GM04503 (cell line): ENCODE measurements around the gene YBX2.
A peak's percentile ranks its signal among the peaks of the same experiment; 100 is the strongest.
"Not testable (repeated sequence)": the region's sequence is repeated elsewhere in the genome, so short reads cannot be mapped to it uniquely, and the experiment has no call there.

Experiments
- DNase-seq: peaks from one replicate; pipeline ENCODE4 v3.0.0-alpha.2; 2012; ENCODE audit warnings: low read depth

The YBX2 gene

GRCh38 chr17:7294614-7295153, at the start of gene YBX2:
Gene YBX2 (minus strand): TSS chr17:7294639. CDS start chr17:7294500, 139 bp downstream.
- no peak for DNase-seq

GRCh38 chr17:7343250-7343649, 48.8 kb upstream of the YBX2 start:
- no peak for DNase-seq

GRCh38 chr17:7341842-7342241, 47.4 kb upstream of the YBX2 start:
- DNase-seq, result no peak

GRCh38 chr17:7340179-7340578, 45.7 kb upstream of the YBX2 start:
- no peak for DNase-seq

- DNase-seq, result not testable (repeated sequence)
These were observed 43.2 kb upstream of the YBX2 start for GRCh38 chr17:7337600-7337999.

- no peak for DNase-seq
These were observed 42.1 kb upstream of the YBX2 start, which contains the start of gene ACAP1 for GRCh38 chr17:7336240-7337175. Gene ACAP1 (plus strand): TSS chr17:7336529. CDS start chr17:7336735, 206 bp downstream.

- not testable (repeated sequence) for DNase-seq
These were observed 41.3 kb upstream of the YBX2 start for GRCh38 chr17:7335765-7336164.

- no peak for DNase-seq
These were observed 40.6 kb upstream of the YBX2 start for GRCh38 chr17:7334938-7335538.

- DNase-seq, result not testable (repeated sequence)
These were observed 38.2 kb upstream of the YBX2 start for GRCh38 chr17:7332600-7333069.

- DNase-seq, result no peak
These were observed 37.7 kb upstream of the YBX2 start for GRCh38 chr17:7332111-7332510.

- no peak for DNase-seq
These were observed 36.2 kb upstream of the YBX2 start for GRCh38 chr17:7330638-7331015.

GRCh38 chr17:7329997-7330637, 35.7 kb upstream of the YBX2 start:
- DNase-seq, result no peak

GRCh38 chr17:7329374-7329996, 35.0 kb upstream of the YBX2 start:
- DNase-seq, result peak; percentile 95

GRCh38 chr17:7328840-7329373, 34.5 kb upstream of the YBX2 start, which contains the start of gene NEURL4:
Gene NEURL4 (minus strand): TSS chr17:7329335. CDS start chr17:7329312, 23 bp downstream.
- no peak for DNase-seq

- DNase-seq, result no peak
These were observed 33.6 kb upstream of the YBX2 start for GRCh38 chr17:7328009-7328408.

GRCh38 chr17:7327501-7327900, 33.1 kb upstream of the YBX2 start:
- no peak for DNase-seq

- no peak for DNase-seq
These were observed 32.6 kb upstream of the YBX2 start for GRCh38 chr17:7327056-7327455.

GRCh38 chr17:7326186-7326585, 31.7 kb upstream of the YBX2 start:
- no peak for DNase-seq

- DNase-seq, result no peak
These were observed 30.6 kb upstream of the YBX2 start for GRCh38 chr17:7325031-7325528.

- DNase-seq, result no peak
These were observed 30.0 kb upstream of the YBX2 start for GRCh38 chr17:7324438-7324779.

GRCh38 chr17:7323731-7324437, 29.4 kb upstream of the YBX2 start:
- no peak for DNase-seq
